Calu3 (cell line): ENCODE data around the gene CPEB4. TPM values are rescaled to one million over a fixed set of nuclear protein-coding genes. Genes with fewer than 3 reads are reported as not detected.

Experiments used
- BruUV-seq: library from RNA; stranded (reverse); fragments of 400-500 nt; replicated peaks from 2 replicates; lab custom pipeline; 2021; lab: Mats Ljungman, UMichigan
- CTCF ChIA-PET: fragments of 300-600 bp; sonication (Branson Sonifier 250); formaldehyde crosslinking; loops from one replicate; lab custom pipeline; 2022; ENCODE audit warnings: antibody characterized with exemption; lab: Charles Lee
- DNase-seq: peaks from one replicate; pipeline ENCODE4 v3.0.0; 2022
- H3K27ac Mint-ChIP-seq: one replicate; pipeline ENCODE4 v1.8.0; 2022; ENCODE audit warnings: mixed read lengths; ENCODE audit not compliant: unreplicated experiment
- H3K27me3 Mint-ChIP-seq: one replicate; pipeline ENCODE4 v1.8.0; 2022; ENCODE audit warnings: mixed read lengths; ENCODE audit not compliant: unreplicated experiment
- H3K36me3 Mint-ChIP-seq: one replicate; pipeline ENCODE4 v1.8.0; 2022; ENCODE audit warnings: mild to moderate bottlenecking, moderate library complexity, mixed read lengths; ENCODE audit not compliant: insufficient read depth, unreplicated experiment
- H3K4me1 Mint-ChIP-seq: one replicate; pipeline ENCODE4 v1.8.0; 2022; ENCODE audit warnings: mild to moderate bottlenecking, low read depth, mixed read lengths; ENCODE audit not compliant: unreplicated experiment
- H3K4me3 Mint-ChIP-seq: one replicate; pipeline ENCODE4 v1.8.0; 2022; ENCODE audit warnings: mild to moderate bottlenecking, low read depth, moderate library complexity, mixed read lengths; ENCODE audit not compliant: unreplicated experiment
- H3K9me3 Mint-ChIP-seq: one replicate; pipeline ENCODE4 v1.8.0; 2022; ENCODE audit warnings: low read depth, mixed read lengths; ENCODE audit not compliant: unreplicated experiment
- intact Hi-C: fragments of 100-400 bp; cut with micrococcal nuclease; formaldehyde crosslinking; loops from one replicate; pipeline ENCODE4 v1.10.0; 2022; ENCODE audit not compliant: unreplicated experiment
- total RNA-seq: library from RNA; stranded (reverse); gene quantifications from 2 replicates; pipeline ENCODE4 v1.2.3, GENCODE V29; 2022
- TF ChIP-seq, protein P1 (sequence below): fragments of 200-600 bp; IDR thresholded peaks from one replicate; pipeline ENCODE4 v1.8.0; 2022; ENCODE audit warnings: antibody characterized with exemption; ENCODE audit not compliant: unreplicated experiment

The CPEB4 gene
- total RNA-seq, 1 experiment from 2014 or later: 30.8 TPM

DNA sequence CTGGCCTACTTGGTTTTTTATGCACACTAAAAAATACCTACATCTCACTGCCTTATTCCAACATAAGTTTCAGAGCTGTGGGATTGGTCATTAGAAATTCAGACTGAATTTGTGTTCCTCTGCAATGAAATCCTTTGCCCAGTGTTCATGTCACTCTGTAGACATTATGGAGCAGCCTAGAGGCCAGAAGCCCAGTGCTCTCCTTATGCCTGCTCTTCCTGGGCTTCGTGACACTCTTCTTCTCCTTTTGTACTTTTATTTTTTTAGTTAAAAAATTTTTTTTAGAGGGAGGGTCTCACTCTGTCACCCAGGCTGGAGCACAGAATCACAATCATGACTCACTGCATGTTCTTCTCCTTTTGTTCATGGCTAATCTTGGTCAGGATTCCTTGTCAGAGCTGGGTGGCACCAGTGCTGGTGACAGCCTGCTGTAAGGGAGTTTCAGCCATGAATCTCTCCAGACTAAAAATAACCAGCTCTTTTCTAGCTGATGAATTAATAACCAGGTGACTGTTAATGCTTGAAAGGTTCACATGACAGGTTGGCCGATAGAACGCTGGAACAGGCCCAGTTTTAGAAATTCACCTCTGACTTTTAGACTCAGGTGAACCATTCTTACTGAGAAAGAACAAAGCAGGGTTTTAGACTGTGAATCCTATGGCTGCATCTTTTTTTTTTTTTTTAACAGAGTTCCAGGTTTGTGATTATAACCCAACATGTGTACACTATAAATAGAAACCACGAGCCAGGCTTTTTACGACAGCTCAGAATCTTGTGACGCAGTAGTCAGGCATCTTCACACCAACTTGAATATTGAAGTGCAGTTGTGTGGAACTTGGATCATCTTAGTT is 66.7 kb downstream of the CPEB4 start:
- Mint-ChIP-seq H3K9me3 (no peaks in the 10 kb centered on the region), H3K4me1 (peaks cover 25% of the 10 kb centered on the region), H3K27ac (peak overlapping the region; percentile 69), H3K27me3 (no peaks in the 10 kb centered on the region), H3K4me3 (no peak overlapping the region), H3K36me3 (peaks cover 10% of the 10 kb centered on the region)
- intact Hi-C loops: no loop called here
- DNase-seq: peak; percentile 18
- TF ChIP-seq, protein P1, sequence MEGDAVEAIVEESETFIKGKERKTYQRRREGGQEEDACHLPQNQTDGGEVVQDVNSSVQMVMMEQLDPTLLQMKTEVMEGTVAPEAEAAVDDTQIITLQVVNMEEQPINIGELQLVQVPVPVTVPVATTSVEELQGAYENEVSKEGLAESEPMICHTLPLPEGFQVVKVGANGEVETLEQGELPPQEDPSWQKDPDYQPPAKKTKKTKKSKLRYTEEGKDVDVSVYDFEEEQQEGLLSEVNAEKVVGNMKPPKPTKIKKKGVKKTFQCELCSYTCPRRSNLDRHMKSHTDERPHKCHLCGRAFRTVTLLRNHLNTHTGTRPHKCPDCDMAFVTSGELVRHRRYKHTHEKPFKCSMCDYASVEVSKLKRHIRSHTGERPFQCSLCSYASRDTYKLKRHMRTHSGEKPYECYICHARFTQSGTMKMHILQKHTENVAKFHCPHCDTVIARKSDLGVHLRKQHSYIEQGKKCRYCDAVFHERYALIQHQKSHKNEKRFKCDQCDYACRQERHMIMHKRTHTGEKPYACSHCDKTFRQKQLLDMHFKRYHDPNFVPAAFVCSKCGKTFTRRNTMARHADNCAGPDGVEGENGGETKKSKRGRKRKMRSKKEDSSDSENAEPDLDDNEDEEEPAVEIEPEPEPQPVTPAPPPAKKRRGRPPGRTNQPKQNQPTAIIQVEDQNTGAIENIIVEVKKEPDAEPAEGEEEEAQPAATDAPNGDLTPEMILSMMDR: no peak
- CTCF ChIA-PET: interaction anchor here (0.6 to 0.7 kb wide), 2 partner anchors 191 to 346 kb away, joined by 3 to 4 read pairs; no protein-coding TSS in a partner anchor
- no TSS peak for BruUV-seq

DNA sequence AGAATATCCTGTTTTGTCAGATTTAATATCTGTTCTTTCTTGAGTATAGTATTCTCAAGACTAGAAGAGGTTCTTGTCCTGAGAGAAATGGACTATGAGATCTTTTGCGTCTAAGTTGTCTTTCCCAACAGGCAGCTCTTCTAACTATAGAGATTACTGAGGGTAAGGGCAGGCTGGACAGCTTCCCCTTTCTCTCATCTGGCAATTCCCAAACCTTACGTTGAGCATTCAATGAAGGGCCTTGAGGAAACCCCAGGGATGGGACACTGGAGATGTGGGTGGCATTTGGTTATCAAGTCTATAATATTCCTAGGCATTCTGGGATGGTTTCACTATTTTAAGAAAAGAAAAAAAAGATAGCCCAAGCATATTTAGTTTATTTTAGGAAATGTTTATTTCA is 72.8 kb downstream of the CPEB4 start:
- no peaks in the 10 kb centered on the region for H3K27me3 Mint-ChIP-seq
- no TSS peak for BruUV-seq
- no peaks in the 10 kb centered on the region for H3K9me3 Mint-ChIP-seq
- intact Hi-C loops: no loop called here
- CTCF ChIA-PET: no interaction called here
- TF ChIP-seq, protein P1: no peak
- H3K4me1 Mint-ChIP-seq: peaks cover 19% of the 10 kb centered on the region
- H3K27ac Mint-ChIP-seq: no peak overlapping the region
- H3K4me3 Mint-ChIP-seq: no peak overlapping the region
- H3K36me3 Mint-ChIP-seq: peaks cover 13% of the 10 kb centered on the region
- no peak for DNase-seq

DNA sequence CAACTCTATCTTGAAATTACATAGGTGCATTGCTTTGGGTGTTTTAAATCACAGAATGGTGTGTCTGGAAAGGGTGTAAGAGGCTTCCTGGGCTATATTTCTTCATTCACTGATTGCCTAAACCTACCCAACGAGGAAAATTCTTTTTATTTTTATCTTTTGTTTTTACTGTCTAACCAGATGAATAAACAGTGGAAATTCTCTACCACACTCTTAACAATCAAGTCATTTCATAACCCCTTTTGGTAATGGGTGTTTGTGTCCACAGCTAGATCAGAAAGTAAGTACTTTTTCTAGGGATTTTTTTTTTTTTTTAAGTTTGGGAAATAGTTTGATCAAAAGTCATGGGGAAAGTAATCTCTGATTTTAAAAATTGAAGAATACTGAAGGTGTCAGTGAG is 73.3 kb downstream of the CPEB4 start:
- CTCF ChIA-PET: no interaction called here
- intact Hi-C loops: no loop called here
- H3K36me3 Mint-ChIP-seq: peaks cover 13% of the 10 kb centered on the region
- H3K27me3 Mint-ChIP-seq: no peaks in the 10 kb centered on the region
- no peak for DNase-seq
- TF ChIP-seq, protein P1: no peak
- no TSS peak for BruUV-seq
- H3K27ac Mint-ChIP-seq: no peak overlapping the region
- H3K4me1 Mint-ChIP-seq: peaks cover 17% of the 10 kb centered on the region
- no peaks in the 10 kb centered on the region for H3K9me3 Mint-ChIP-seq
- H3K4me3 Mint-ChIP-seq: no peak overlapping the region

DNA sequence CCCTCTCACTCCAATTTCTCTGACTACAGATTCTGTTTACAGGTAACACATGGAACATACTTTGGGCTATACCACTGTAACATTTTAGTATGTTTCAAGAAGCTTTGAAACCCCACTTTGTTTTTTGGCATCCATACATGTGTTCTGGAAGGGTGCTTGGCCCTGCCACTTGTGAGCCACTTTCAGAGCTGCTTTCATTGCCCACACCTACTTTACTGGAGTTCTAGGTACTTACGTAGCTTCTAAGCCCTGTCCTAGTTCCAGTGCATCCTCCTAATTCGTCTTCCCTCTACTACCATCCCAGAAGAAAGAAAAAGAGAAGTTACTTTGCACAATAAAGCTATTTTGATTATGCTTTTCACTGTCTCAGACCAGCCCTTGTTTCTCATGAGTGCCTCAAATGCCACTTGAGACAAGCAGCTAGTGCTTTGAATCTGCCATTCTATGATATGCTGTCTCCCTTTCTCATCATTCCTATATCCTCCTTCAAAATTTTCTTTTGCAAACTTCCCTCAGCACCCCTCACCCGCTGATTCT is 74.4 kb downstream of the CPEB4 start:
- Mint-ChIP-seq H3K9me3 (no peaks in the 10 kb centered on the region), H3K4me3 (peak overlapping the region; percentile 85), H3K36me3 (peaks cover 13% of the 10 kb centered on the region), H3K4me1 (peaks cover 17% of the 10 kb centered on the region), H3K27me3 (no peaks in the 10 kb centered on the region), H3K27ac (peak overlapping the region; percentile 83)
- CTCF ChIA-PET: interaction anchor here (0.6 to 2.0 kb wide), 4 partner anchors 11 to 346 kb away, joined by 3 to 9 read pairs (median 4); partner anchors contain the start of genes BOD1 and CPEB4
- no TSS peak for BruUV-seq
- no peak for DNase-seq
- intact Hi-C loops: no loop called here
- TF ChIP-seq, protein P1: no peak
